Esophagus squamous epithelium (tissue), 5 donors: ENCODE results near the gene MAN2C1. TPM values are rescaled to one million over a fixed set of nuclear protein-coding genes. Genes with fewer than 3 reads are reported as not detected.

ENCODE experiments used
- DNase-seq: peaks from one replicate; lab custom pipeline; 2025; lab: John Stamatoyannopoulos, UW
- H3K27ac ChIP-seq, 4 donors: fragments of 200-600 bp; sonication (generic); one replicate each; pipeline ENCODE4 v1.5.1; 2016 to 2019; ENCODE audit warnings: mild to moderate bottlenecking in 1 of 4
- H3K27me3 ChIP-seq, 4 donors: fragments of 200-600 bp; sonication (generic); 1 replicate in 3 of 4; 2 replicates in 1 of 4; pipeline versions ENCODE4 v1.5.1 to v1.6.0; 2017 to 2021; ENCODE audit warnings: antibody characterized with exemption in 1 of 4
- H3K36me3 ChIP-seq, 3 donors: fragments of 200-600 bp; sonication (generic); one replicate each; pipeline ENCODE4 v1.5.1; 2016 to 2019
- H3K4me1 ChIP-seq, 3 donors: fragments of 200-600 bp; sonication (generic); one replicate each; pipeline ENCODE4 v1.5.1; 2017 to 2019
- H3K4me3 ChIP-seq, 4 donors: fragments of 200-600 bp; sonication (generic); 1 replicate in 3 of 4; 2 replicates in 1 of 4; pipeline ENCODE4 v1.5.1; 2016 to 2019; ENCODE audit warnings: mild to moderate bottlenecking in 2 of 4, moderate library complexity in 1 of 4
- H3K9me3 ChIP-seq, 3 donors: fragments of 200-600 bp; sonication (generic); one replicate each; pipeline ENCODE4 v1.5.1; 2016 to 2019
- POLR2A ChIP-seq, 4 donors: fragments of 450-650 bp; IDR thresholded peaks; one replicate each; pipeline ENCODE4 v1.6.1; 2017; ENCODE audit warnings: antibody characterized with exemption in 4 of 4, mild to moderate bottlenecking in 4 of 4, moderate library complexity in 3 of 4
- WGBS, 2 donors: methylation state at CpG; one replicate each; pipeline ENCODE4 v1.1.5; 2018; 5-methylcytosine and 5-hydroxymethylcytosine counted together
- intact Hi-C: fragments of 100-400 bp; cut with DNase I; formaldehyde crosslinking; loops from one replicate; pipeline ENCODE4 v1.15.0; 2022
- total RNA-seq, 4 donors: library from RNA; depleted of rRNA; stranded (reverse); fragments of >200 nt; gene quantifications; one replicate each; pipeline ENCODE4 v1.1.0, GENCODE V29; 2016
- TF ChIP-seq, protein P1 (sequence below), 6 experiments: fragments of 450-650 bp in 4 of 6; fragments of 200-600 bp in 2 of 6; sonication (generic) in 2 of 6; IDR thresholded peaks; one replicate each; pipeline ENCODE4 v1.5.1; 2016 to 2019; ENCODE audit warnings: antibody characterized with exemption in 6 of 6, mild to moderate bottlenecking in 4 of 6, moderate library complexity in 4 of 6
- donor health status: DM: yes; HTN: yes; CAD: no.

MAN2C1 gene
- total RNA-seq, 4 donors from 2014 or later: 60.3 to 134 (median 83.8) TPM

DNA sequence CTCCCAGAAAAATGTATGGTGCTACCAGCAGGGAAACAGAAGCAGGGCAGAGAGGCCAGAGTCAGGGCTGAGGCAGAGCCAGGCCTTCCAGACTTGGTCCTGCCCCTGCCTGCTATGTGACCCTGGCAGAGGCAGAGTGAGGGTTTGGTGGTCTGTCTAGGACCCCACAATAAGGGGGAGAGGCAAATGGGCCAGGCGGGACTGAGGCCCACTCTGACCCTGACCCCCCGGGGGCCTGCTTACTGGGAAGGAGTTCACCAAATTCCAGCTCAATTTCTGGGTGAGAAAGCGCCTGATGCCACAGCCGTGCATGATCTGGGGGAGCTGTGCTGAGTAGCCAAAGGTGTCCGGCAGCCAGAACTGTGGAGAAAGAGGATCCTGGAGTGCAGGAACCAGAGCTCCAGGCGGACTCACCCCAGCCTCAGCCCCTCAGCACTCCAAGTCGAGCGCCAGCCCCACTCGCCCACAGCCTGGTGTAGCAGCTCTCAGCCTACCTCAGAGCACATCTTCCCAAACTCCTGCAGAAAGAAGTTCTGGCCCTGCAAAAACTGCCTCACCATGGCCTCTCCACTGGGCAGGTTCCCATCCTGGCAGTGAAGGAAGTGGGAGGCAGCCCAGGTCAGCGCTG lies 6.9 kb downstream of the MAN2C1 start:
- DNase-seq: no peak
- Histone ChIP-seq H3K27me3 (no peaks in the 10 kb centered on the region), H3K4me3 (no peak overlapping the region), H3K36me3 (peaks cover 32 to 99% (median 35%) of the 10 kb centered on the region in 3 donors), H3K27ac (no peak overlapping the region), H3K4me1 (no peaks in the 10 kb centered on the region), H3K9me3 (no peaks in the 10 kb centered on the region)
- intact Hi-C loops: no loop called here
- TF ChIP-seq, protein P1, sequence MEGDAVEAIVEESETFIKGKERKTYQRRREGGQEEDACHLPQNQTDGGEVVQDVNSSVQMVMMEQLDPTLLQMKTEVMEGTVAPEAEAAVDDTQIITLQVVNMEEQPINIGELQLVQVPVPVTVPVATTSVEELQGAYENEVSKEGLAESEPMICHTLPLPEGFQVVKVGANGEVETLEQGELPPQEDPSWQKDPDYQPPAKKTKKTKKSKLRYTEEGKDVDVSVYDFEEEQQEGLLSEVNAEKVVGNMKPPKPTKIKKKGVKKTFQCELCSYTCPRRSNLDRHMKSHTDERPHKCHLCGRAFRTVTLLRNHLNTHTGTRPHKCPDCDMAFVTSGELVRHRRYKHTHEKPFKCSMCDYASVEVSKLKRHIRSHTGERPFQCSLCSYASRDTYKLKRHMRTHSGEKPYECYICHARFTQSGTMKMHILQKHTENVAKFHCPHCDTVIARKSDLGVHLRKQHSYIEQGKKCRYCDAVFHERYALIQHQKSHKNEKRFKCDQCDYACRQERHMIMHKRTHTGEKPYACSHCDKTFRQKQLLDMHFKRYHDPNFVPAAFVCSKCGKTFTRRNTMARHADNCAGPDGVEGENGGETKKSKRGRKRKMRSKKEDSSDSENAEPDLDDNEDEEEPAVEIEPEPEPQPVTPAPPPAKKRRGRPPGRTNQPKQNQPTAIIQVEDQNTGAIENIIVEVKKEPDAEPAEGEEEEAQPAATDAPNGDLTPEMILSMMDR (IDR thresholded peaks at IDR 0.05): no peak
- TF ChIP-seq POLR2A (IDR thresholded peaks at IDR 0.05): no peak
- WGBS, 2 donors: 95 to 100% methylated on average over 1 to 4 of the region's 10 CpGs

DNA sequence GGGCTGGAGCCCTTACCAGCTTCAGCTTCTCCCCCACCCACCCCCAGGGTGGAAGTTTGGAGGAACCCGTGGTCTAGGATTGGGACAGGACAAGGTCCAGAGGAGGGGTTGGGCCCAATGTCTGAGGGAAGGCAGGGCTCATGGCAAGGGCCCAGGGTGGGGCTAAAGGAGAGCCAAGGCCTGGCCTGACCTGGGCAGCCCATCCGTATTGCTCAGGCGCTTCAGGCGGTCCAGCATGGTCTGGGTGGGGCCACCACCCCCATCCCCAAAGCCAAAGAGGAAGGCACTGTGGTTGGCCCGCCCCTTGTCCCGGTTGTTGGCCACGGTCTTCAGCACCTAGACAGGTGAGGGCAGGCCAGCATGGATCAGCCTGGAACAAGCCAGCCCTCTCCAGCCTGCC lies 7.6 kb downstream of the MAN2C1 start:
- no peaks in the 10 kb centered on the region for H3K9me3 ChIP-seq
- 78% methylated on average over 4 of the region's 7 CpGs; no CpG with 5 or more reads in 1 of the 2 donors for WGBS, 2 donors
- H3K27me3 ChIP-seq: no peaks in the 10 kb centered on the region
- TF ChIP-seq, protein P1 (IDR thresholded peaks at IDR 0.05): no peak
- TF ChIP-seq POLR2A (IDR thresholded peaks at IDR 0.05): no peak
- no peak overlapping the region for H3K27ac ChIP-seq
- DNase-seq: no peak
- H3K36me3 ChIP-seq: peaks cover 25 to 99% (median 35%) of the 10 kb centered on the region in 3 donors
- no peaks in the 10 kb centered on the region for H3K4me1 ChIP-seq
- H3K4me3 ChIP-seq: no peak overlapping the region
- intact Hi-C loops: no loop called here

DNA sequence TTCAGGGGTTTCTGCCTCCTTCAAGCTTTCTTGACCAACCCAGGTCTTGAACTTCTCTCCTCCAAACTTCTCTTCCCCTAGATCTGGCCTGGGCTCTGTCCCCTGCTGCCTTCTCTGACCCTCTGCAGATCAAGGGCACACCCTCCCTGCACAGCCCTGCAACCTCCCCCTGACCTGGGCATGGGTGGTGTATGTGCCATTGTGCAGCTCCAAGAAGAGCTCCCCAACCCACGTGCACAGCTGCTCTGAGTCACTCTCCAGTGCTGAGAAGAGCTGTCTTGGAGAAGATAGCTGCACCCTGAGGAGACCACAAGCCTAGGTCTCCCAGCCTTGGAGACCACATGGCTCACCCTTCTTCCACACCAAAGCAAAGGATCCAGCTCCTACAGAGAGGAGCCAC lies 8.0 kb downstream of the MAN2C1 start:
- H3K36me3 ChIP-seq: peaks cover 24 to 99% (median 31%) of the 10 kb centered on the region in 3 donors
- WGBS, 2 donors: 29% methylated on average over 1 of the region's 1 CpG; no CpG with 5 or more reads in 1 of the 2 donors
- DNase-seq: no peak
- H3K4me3 ChIP-seq: no peak overlapping the region
- no peak overlapping the region for H3K27ac ChIP-seq
- no peak for TF ChIP-seq POLR2A (IDR thresholded peaks at IDR 0.05)
- TF ChIP-seq, protein P1 (IDR thresholded peaks at IDR 0.05): no peak
- intact Hi-C loops: no loop called here
- no peaks in the 10 kb centered on the region for H3K4me1 ChIP-seq
- no peaks in the 10 kb centered on the region for H3K27me3 ChIP-seq
- no peaks in the 10 kb centered on the region for H3K9me3 ChIP-seq

DNA sequence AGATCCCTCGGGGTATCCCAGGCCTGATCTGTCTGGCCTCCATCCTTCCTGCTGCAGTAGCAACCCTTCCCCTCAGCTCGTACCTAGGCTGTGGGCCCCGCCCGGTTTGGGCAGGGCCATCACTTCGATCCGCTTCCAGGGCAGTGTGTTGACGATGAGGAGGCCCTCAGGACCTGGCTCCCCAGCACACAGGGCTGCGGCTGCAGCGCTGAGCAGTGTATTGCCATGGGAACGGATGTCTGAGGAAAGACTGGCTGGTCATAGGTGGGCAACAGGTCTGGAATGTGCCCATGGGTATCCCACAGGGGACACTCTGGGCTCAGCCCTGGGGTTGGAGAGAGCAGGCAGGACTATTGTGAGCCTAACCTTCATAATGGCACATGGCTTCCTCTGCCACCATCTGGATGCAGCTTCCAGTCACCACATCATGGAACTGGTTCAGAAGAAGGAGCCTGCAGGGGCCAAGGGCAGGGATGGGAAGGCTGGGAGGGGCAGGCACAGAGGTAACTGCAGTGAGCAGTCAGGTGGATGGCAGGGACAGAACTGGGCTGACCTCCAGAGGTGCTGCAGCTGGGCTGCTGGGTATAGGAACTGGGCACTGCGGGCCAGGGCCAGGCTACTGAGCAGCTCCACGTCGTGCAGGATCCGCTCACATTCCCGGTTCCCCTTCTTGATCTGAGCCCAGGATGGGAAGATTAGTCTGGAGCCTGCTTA lies 8.7 kb downstream of the MAN2C1 start:
- no peaks in the 10 kb centered on the region for H3K9me3 ChIP-seq
- no peak for TF ChIP-seq POLR2A (IDR thresholded peaks at IDR 0.05)
- TF ChIP-seq, protein P1 (IDR thresholded peaks at IDR 0.05): no peak
- H3K4me1 ChIP-seq: no peaks in the 10 kb centered on the region
- no peak for DNase-seq
- no peak overlapping the region for H3K27ac ChIP-seq
- intact Hi-C loops: no loop called here
- 83% methylated on average over 1 of the region's 15 CpGs; no CpG with 5 or more reads in 1 of the 2 donors for WGBS, 2 donors
- H3K36me3 ChIP-seq: peaks cover 24 to 99% (median 31%) of the 10 kb centered on the region in 3 donors
- no peaks in the 10 kb centered on the region for H3K27me3 ChIP-seq
- no peak overlapping the region for H3K4me3 ChIP-seq
